ENCODE results near the gene SH3TC1. TPM values are rescaled to one million over a fixed set of nuclear protein-coding genes. Genes with fewer than 3 reads are reported as not detected.

The SH3TC1 gene
- polyA plus RNA-seq, 3 donors, result 23.0 to 32.5 (median 32.2) TPM

DNA sequence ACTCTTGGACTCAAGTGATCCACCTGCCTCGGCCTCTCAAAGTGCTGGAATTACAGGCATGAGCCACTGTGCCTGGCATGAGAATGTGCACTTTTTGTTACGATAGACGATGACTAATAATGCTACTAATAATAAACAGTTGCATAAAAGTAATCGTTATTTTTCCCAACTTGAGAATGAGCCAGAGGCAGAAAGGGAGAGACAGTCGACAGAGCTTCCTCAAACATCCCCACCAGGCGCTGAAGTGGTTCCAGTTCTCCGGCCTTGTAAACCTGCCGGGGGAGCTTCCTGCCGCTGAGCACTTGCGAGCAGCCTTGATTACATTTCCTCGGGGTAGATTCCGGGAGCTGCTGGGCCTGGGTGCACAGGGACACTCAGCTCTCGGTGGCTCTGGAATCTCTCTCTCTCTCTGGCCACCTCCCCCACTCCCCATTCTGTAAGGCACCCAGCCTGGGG, 61.6 kb downstream of the SH3TC1 start:
- DNase-seq, result no peak

DNA sequence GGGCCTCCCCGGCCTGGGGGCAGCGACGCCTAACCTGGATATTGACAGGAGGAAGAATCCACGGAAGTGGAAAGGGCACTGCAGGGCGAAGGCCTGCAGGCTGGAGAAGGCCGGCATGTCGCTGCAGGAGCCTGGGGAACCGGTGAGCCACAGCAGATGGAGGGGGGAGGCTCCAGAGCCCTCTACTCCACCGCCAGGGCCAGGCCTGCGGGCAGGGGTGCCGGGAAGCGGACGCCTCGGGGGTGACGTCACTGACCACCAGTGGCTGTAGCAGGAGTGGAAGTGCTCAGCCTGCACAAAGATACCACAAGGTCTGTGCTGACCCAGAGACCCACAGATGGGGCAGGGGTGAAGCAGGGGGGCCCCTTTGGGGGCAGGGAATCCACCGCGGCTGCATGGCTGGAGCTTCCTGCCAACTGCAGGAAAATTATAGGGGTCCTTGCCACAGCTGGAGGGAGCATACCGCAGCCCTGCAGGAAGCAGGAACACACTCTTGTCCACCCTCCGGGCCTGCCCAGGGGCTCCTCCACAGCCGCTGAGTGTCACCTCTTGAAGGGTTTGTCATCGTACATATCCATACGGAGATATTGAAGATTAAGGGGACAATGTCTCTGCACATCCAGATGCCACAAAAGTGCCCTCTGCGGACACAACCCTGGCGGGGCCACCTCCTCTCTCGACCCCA, 62.9 kb downstream of the SH3TC1 start:
- no peak for DNase-seq

DNA sequence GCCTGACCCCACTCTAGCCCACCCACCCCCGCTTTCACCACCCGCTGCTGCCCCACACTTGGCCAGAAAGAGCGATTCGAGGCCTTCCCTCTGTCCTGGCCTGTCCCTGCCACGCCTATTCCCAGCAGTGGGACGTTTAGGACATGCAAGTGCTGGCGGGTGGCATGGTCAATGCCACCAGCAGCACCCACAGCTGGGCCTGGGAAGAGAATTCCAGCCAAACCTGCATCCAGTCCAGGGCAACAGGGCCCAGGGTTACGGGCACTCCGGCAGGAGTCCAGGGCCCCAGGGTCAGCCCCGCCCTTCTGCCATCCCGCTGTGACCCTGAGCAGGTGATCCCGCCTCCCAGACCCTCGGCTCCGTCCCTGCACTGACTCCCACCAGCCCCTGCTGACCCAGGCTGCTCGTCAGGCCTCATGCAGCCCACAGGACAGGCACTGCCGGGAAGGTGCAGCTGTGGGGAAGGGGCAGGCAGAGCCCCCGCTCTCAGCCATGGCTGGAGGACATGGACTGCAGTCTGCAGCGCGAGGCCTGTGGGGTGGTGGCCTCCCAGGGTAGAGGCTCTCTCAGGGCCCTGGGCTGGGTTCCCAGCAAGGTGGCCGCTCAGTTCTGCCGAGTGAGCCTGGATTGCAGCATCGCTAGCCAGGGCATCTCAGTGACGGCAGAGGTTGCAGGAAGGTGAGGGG, 63.7 kb downstream of the SH3TC1 start:
- DNase-seq, result no peak

DNA sequence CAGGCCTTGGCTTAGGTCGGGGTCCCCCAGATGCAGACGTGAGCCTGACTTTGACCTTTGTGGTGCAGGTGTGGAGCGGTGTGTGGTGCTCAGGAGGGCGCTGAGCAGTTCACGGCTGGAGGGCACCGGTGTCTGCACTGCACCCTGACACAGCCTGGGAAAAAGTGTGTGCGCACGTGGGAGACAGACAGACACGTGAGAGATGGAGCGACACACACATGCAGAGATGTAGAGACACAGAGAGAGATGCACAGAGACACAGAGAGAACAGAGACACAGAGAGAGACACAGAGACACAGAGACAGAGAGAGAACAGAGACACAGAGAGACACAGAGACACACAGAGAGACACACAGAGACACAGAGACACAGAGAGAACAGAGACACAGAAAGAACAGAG, 64.3 kb downstream of the SH3TC1 start:
- no peak for DNase-seq

DNA sequence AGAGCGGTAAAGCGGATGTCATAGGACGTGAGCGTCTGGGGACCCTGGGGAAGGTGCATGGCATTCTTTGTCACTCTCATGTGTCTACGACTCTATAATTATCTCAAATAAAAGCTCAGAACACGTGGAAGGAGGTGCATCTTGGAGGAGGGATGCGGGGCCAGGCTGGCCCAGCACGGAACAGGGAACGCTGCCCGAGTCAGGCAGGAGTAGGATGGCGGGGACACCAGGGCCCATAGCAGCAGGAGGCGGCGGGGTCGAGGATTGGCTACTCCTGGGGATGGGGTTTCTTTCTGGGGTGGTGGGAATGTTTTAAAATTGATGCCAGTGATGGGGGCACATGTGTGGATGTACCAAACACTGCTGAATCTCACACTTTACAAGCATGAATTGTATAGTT, 65.0 kb downstream of the SH3TC1 start:
- DNase-seq, result no peak

DNA sequence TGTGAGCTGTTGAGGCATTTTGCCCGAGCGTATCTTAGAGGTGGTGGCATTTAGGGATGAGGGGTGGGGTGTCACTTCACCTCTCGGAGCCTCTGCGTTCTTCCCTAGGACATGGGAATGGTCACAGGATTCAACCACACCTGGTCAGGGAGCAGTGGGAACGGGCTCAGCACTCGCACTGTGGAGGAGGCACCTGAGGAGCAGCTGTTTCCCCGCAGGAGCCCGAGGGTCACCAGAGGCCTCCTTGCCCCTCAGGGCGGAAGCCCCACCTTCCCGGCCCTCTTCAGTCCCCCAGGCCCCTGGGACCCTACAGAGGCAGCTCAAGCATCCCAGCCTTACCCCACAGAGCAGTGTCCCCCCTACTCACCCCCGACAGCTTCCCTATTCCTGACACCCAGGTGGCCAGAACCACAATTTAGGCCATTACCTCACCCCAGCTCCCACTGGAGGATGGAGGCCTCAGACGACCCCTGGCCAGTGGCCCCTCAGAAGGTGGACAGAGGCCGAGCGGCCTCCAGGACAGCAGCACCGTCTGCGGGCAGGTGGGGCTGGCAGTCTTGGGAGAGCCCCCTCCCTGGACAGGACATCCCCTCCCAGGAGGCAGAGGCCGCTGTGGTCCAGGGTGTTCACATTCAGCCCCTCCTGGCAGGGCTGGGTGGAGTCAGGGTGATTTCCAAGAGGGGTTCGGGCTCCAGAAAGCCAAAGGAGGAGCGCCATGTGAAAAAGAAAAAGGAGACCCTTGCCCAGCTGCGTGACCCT, 66.3 kb downstream of the SH3TC1 start:
- DNase-seq, result no peak

DNA sequence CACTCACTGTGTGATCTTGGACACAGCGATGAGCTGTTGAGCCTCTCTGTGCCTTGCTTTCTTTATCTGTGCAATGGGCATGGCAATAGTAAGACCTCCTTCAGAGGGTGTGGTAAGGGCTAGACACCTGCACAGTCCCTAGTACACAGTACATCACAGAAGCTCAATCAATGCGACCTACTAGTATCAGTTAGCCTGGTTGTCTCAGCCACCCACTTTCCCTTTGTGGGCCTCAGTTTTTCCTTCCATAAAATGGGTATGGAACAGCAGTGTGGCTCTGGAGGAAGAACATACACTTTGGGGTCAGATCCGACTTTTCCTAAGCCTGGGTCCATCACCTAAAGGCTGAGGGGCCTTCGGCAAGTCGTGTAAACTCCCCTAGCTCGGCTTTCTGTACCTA, 67.0 kb downstream of the SH3TC1 start:
- no peak for DNase-seq

DNA sequence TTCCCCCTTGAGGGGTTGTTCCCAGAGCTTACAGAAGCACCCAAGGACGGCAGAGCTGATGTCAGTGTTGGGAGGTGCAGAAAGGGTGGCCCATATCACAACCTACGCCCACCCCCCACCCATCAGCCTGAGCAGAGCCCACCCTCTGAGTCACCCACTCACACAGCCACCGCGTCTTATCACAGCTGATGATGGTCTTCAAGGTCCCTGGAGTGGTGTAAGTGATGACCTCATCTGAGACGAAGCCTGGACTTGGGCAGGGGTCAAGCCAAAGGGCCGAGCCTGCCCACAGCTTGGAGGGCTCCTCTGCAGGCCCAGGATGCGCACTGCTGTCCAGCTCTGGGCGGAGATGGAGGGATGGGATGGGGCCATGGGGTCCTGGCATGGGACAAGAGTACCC, 67.4 kb downstream of the SH3TC1 start:
- DNase-seq, result no peak

DNA sequence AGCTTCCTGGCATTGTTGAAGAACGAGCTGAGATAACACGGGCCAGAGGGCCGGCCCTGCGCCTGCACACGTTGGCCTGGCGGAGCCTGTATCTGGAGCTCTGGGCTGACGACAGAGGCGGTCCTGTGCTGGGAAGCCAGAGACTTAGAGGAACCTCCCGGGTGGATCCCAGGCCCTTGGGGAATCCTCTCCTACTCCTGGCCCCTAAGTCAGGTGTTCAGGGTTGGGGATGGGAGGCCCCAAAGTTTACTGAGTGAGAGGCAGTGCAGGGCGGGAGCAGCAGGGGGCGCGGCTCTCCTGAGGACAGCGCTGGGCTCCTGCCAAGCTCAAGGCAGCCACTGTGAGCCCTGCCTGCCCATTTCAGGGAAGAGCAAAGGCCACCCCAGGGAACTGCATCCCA, 68.0 kb downstream of the SH3TC1 start:
- DNase-seq, result no peak

DNA sequence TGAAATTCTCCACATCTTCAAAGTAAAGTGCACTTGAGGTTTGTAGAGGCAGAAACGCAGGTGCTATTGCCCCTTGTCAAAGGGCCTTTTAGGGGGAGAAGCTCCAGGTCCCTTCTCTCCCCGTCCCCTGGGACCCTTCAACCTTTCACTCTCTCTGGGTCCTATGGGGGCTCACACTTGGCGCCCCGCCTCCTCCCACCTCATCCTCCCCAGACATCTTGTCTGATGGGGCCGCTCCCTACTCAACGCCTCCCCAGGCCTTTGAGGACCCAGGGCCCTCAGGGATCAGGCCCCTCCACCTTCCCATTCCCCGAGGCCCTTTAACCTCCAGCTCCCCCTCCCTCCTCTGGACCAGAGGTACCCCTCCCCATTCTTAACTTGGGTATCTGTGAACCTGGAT, 69.1 kb downstream of the SH3TC1 start:
- DNase-seq, result no peak

DNA sequence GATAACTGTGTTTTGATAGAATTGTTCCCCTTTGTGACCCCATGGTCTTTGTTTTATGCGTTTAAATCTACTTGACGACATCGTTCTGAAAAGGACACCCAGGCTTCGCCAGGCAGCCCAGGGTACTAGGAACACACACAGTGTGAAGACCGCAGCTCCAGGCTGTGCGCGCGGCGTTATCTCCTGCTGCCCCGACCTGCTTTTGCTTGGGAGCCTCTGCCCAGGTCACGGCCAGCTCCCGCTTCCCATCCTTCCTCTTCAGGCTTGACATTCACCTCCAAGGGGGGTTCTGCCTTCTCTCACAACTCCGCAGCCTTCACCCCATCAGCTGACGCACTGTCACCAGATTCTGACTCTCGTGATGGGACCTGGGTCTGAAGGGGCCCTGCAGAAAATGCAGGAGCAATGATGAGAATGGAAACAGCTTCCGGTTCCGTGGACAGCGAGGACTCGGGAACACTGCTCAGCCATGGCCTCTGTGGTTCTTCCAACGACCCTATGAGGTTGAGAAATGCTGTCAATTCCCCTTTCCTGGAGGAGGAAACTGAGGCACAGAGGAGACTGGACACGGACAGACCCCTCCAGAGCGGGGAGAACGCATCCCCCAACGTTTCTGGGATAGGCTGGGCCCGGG, 69.9 kb downstream of the SH3TC1 start:
- DNase-seq, result no peak

DNA sequence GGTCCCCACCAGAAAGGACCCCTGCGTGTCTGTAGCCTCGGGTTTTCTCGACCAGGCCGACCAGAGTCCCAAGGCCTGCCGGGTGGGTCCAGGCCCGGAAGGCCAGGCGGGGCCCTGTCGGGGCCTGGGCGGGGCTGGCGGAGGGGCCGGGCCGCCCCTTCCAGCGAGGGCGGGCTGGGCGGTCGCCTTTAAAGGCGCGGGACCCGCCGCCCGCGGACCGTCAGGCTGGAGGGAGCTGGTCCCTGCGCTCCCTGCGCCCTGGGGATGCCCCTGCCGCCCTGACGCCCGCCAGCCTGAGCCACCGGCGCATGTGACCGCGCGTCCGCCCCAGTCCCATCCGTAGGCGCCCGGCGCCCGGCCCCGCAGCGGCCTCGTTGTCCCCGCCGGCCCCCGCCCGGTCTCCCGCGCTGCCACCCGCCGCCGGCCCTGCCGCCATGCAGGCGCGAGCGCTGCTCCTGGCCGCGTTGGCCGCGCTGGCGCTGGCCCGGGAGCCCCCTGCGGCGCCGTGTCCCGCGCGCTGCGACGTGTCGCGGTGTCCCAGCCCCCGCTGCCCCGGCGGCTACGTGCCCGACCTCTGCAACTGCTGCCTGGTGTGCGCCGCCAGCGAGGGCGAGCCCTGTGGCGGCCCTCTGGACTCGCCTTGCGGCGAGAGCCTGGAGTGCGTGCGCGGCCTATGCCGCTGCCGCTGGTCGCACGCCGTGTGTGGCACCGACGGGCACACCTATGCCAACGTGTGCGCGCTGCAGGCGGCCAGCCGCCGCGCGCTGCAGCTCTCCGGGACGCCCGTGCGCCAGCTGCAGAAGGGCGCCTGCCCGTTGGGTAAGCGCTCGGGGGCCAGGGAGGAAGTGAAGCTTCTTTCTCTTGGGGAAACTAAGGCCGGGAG, 70.7 kb downstream of the SH3TC1 start, which contains the start of gene HTRA3:
HTRA3 (plus strand) TSS at position 220 of the 883 bp plus-strand sequence; CDS start at position 435, 215 bp downstream.
- DNase-seq, result no peak

DNA sequence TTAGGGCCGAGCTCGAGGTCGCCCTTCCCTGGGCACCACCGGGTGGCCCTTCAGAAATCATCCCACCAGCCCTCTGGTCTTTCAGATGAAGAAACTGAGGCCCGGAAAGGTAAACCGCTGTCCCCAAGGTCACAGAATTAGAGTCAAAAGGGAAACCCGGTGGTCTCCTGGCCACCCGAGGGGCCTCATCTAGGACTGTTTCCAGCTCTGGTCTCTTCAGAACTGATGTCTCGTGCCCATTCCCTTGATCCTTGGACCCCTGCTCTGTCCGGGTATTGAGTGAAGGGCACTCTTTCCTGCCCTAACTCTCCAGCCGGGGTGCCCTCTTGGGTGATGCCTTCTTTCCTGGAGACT, 71.3 kb downstream of the SH3TC1 start:
- DNase-seq, result no peak

DNA sequence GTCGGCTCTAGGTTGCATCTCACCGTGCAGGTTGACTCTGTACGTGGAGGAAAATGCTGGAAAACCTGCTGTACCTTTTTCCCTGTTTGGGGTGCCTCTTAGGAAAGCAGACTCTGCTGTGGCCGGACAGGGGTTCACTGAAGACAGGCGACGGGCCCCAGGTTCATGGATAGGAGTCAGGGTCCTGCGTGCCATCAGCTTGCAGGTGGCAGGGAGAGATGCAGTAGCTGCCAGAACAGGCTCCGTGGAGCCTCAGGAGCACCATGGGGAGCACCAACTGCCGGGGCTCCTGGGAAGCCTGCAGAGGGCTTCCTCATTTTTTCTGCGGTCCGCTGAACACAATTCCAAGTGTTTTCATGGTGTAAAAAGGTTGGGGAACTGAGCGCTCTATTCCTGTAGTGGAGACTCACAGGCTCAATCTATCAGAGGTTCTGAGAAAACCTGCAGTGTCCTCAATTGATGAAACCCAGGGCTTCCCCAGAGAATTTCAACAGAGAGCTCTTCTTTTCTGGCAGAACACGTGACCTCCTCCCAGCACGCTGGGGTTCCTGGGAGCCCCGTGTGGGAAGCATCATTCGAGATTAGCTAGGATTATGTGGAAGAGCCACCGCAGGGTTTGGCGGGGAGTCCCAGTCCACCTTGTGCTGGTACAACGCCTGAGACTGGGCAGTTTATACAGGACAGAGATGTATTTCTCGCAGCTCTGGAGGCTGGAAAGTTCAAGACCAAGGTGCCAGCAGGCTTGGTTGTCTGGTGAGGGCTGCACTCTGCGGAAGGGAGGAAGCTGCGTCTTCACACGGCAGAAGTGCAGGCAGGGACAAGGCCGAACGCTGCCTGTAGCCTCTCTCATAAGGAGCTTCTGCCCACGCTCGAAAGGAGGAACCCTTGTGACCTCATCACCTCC, 72.1 kb downstream of the SH3TC1 start:
- no peak for DNase-seq

DNA sequence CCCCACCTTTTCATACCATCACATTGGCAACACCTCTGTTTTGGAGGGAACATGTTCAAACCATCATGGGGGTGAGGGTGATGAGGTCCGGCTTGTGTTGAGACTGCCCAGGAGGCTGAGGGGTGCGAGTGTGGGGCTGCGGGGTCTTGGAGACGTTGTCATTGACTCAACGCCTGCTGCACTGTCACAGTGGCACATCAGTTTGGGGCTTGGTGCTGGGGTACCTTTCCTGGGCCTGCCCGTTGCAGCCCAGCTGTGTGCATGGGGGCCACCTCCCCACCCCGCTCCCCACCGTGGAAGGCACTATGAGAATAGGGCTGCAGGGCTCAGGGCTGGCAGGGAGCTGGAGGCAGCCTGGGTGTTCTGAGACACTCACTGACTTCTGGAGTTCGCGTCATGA, 72.7 kb downstream of the SH3TC1 start:
- no peak for DNase-seq

DNA sequence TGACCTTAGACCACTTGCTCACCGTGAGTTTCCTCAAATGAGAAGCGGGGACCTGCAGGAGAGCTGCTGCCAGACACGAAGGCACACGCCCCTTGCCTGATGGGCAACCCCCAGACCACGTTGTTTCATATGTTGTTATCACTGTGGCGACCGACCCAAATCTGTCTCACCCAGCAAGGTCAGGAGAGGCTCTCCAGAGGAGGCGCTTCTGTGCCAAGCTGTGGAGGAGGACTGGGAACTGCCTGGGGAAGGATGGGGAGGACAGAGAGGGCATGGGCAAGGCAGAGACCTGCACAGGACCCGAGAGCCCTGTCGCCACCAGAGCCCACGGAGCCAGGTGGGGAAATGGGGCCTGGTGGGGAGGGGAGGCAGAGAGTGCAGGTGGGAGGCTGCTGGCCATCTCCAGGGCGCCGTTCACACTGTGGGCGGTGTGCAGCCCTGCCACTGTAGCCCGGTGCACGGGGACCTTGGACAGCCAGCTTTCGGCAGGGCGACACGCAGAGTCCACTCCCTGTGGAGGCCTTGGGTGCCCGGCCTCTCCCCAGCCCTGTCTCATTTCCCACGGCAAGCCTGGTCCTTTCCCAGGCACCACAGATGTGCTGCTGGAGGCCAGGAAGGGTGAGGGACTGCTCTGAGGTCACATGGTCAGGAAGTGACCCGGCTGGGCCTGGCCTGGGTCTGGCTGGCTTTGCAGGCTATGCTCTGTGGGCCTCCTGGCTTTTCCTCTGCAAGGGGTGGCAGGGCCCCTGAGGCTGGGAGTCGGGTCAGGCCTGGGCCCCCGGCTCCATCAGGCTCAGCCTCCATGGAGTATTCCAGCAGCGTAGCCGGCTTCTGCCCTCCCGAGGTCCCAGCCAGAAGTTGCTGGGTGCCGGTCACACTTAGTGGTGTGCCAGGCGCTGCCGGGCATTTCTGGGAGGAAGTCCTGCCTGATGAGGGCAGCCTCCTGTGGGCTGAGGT, 73.7 kb downstream of the SH3TC1 start:
- no peak for DNase-seq

DNA sequence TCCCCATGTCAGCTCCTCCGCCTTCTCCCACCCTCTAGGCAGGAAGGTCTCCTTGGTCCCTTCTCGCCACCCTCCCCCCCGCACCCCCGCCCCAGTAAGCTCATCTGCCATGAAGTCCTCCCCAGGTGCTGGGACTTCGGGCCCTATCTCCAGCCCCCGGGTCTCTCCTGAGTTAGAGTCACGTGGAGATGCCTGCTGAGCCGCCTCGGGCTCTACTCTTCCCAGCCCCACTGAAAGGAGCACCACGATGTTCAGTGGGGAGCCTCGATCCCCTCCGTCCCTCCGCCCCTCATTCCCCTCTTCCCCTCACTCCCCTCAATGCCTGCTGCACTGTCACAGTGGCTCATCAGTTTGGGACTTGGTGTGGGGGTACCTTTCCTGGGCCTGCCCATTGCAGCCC, 74.4 kb downstream of the SH3TC1 start:
- DNase-seq, result no peak

DNA sequence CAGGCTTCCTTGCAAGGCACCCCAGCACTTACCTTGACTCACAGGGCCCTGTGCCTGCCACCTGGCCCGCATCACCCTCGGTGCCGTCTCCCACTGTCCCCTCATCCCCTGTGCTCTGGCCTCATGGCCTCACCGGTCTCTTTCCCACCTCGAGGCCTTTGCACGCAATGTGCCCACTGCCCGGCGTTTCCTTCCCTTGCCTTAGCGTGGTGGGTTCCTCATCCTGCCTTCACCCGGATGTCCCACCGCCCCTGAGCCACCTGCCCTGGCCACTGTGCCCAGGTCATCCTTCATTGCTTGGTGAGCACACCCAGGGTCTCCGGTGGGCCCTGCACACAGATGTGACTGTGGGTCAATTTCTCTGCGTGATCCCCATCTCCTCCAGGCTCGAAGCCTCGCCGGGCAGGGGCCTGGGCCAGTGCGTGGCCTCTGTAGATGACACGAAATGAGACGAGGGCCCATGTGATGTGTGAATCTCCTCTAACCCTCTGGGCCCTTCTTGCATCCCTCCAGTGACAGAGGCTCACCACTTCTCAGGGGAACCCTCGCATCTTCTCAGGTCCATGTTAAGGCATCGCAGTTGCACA, 75.1 kb downstream of the SH3TC1 start:
- DNase-seq, result no peak

All from renal pelvis (tissue), 4 donors.